ENCODE results near the gene AKR1D1. TPM values are rescaled to one million over a fixed set of nuclear protein-coding genes. Genes with fewer than 3 reads are reported as not detected.

AKR1D1 gene
- total and polyA plus RNA-seq, 2 experiments from 2014 or later, result 0.18 TPM; not detected in 1

DNA sequence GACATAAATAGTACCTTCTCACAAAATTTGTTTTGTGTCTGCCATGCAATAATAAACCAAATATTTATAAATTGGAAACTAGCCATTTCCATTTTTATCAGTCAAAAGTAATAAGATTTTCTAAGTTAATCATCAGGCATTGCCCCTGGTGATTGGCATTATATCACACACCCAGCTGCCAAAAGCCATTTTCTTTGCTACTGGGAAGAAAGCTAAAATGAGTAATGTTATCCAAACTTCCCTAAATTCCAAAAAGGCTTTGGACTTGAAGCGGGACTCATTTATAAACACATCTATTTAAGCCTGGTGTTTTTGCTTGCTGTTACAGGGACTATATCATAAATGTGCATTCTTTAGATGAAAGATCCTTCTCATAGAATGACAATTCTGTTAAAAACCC is 86.0 kb downstream of the AKR1D1 start:
- no peak for DNase-seq (ENCODE audit: low read depth in 1 of 2, low spot score in 1 of 2)
- no peaks in the 10 kb centered on the region for H3K27me3 ChIP-seq
- H3K36me3 ChIP-seq, result no peaks in the 10 kb centered on the region
- no peaks in the 10 kb centered on the region for H3K4me1 ChIP-seq (ENCODE audit: low read depth)
- no peak overlapping the region for H3K4me3 ChIP-seq
- no peaks in the 10 kb centered on the region for H3K9me3 ChIP-seq (ENCODE audit: low read depth)
- no peak overlapping the region for H3K27ac ChIP-seq
- TF ChIP-seq, protein P1, sequence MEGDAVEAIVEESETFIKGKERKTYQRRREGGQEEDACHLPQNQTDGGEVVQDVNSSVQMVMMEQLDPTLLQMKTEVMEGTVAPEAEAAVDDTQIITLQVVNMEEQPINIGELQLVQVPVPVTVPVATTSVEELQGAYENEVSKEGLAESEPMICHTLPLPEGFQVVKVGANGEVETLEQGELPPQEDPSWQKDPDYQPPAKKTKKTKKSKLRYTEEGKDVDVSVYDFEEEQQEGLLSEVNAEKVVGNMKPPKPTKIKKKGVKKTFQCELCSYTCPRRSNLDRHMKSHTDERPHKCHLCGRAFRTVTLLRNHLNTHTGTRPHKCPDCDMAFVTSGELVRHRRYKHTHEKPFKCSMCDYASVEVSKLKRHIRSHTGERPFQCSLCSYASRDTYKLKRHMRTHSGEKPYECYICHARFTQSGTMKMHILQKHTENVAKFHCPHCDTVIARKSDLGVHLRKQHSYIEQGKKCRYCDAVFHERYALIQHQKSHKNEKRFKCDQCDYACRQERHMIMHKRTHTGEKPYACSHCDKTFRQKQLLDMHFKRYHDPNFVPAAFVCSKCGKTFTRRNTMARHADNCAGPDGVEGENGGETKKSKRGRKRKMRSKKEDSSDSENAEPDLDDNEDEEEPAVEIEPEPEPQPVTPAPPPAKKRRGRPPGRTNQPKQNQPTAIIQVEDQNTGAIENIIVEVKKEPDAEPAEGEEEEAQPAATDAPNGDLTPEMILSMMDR (IDR thresholded peaks at IDR 0.05; ENCODE audit: low read depth, low read length), result no peak

DNA sequence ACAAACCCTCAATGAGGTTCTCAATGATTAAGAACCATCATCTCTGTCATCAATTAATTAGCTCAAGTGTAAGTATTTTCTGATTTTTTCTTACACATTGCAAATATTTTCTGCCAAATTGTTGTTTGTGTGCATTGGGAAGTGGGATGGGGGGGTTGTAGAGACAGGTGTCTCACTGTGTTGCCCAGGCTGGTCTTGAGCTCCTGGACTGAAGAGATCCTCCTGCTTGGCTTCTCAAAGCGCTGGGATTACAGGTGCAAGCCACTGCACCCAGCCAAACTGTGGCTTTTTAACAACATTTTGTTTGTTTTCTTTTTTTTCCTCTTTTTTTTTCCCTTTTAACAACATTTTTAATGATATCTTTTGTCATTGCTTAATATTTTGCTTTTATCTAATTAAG is 87.5 kb downstream of the AKR1D1 start:
- H3K4me3 ChIP-seq, result no peak overlapping the region
- DNase-seq (ENCODE audit: low read depth in 1 of 2, low spot score in 1 of 2), result no peak
- TF ChIP-seq, protein P1 (IDR thresholded peaks at IDR 0.05; ENCODE audit: low read depth, low read length), result no peak

DNA sequence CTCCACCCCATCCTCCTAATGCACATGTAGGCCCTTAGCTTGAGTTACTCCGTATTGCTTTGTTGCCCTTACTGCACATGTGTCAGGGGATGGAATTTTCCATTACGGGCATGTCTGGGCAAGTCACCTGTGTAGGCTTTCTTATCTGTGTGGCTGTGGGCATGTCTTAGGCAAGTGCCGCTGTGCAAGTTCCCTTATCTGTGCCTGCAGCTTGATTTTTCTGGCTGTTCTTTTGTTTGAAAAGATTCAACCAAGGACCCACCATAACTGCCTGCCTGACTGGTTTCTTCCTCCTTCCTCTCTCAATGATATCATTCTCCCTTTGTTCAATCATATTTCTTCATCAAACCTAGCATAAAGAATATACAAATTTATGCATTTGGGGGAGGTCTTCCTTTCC is 88.5 kb downstream of the AKR1D1 start:
- H3K27me3 ChIP-seq, result no peaks in the 10 kb centered on the region
- no peak overlapping the region for H3K4me3 ChIP-seq
- no peak overlapping the region for H3K27ac ChIP-seq
- TF ChIP-seq, protein P1 (IDR thresholded peaks at IDR 0.05; ENCODE audit: low read depth, low read length), result no peak
- H3K36me3 ChIP-seq, result no peaks in the 10 kb centered on the region
- DNase-seq (ENCODE audit: low read depth in 1 of 2, low spot score in 1 of 2), result no peak
- no peaks in the 10 kb centered on the region for H3K4me1 ChIP-seq (ENCODE audit: low read depth)
- no peaks in the 10 kb centered on the region for H3K9me3 ChIP-seq (ENCODE audit: low read depth)

More for the DNA sequence above, 87.5 kb downstream of the AKR1D1 start:
- H3K27ac ChIP-seq, result no peak overlapping the region
- no peaks in the 10 kb centered on the region for H3K4me1 ChIP-seq (ENCODE audit: low read depth)
- no peaks in the 10 kb centered on the region for H3K27me3 ChIP-seq
- no peaks in the 10 kb centered on the region for H3K9me3 ChIP-seq (ENCODE audit: low read depth)
- H3K36me3 ChIP-seq, result no peaks in the 10 kb centered on the region

DNA sequence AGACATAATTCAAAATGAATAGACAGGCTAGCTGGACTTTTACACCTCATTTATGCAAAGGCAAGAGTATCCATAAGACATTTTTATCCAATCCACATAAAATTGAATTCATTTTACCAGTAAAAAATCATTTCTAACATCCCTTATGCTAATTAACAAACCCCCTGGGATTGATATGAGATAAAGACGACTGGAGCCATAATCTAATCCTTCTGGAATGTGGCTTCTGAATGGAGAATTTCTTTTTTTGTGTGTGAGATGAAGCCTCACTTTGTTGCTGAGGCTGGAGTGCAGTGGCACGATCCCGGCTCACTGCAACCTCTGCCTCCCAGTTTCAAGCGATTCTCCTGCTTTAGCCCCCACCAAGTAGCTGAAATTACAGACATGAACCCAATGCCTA is 90.4 kb downstream of the AKR1D1 start:
- DNase-seq (ENCODE audit: low read depth in 1 of 2, low spot score in 1 of 2), result peak in 1 of 2 donors; percentile 27
- Histone ChIP-seq H3K4me1 (ENCODE audit: low read depth) (peaks cover 4% of the 10 kb centered on the region), H3K4me3 (no peak overlapping the region), H3K27me3 (no peaks in the 10 kb centered on the region), H3K36me3 (no peaks in the 10 kb centered on the region), H3K27ac (no peak overlapping the region), H3K9me3 (ENCODE audit: low read depth) (no peaks in the 10 kb centered on the region)
- TF ChIP-seq, protein P1 (IDR thresholded peaks at IDR 0.05; ENCODE audit: low read depth, low read length), result no peak

DNA sequence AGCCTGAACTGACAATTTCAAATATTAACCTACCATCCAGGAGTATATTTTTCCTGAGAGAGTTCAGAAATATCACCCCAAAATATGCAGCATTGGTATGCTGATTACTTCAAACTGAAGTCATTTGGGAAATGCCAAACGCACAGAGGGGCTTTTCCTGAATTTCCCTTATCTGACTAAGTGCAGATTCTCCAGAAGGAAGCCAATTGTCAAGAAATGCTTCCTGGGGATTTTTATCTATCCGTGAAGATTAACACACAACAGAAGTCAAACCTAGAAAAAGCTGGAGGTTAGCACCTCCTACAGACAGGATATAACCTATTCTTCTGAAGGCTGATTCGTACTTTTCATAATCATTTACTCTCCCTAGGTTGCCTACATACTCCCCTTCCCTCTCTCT is 91.0 kb downstream of the AKR1D1 start:
- TF ChIP-seq, protein P1 (IDR thresholded peaks at IDR 0.05; ENCODE audit: low read depth, low read length), result no peak
- Histone ChIP-seq H3K27me3 (no peaks in the 10 kb centered on the region), H3K9me3 (ENCODE audit: low read depth) (no peaks in the 10 kb centered on the region), H3K36me3 (no peaks in the 10 kb centered on the region), H3K4me3 (no peak overlapping the region), H3K27ac (no peak overlapping the region), H3K4me1 (ENCODE audit: low read depth) (peaks cover 4% of the 10 kb centered on the region)
- peak in 1 of 2 donors; percentile 27 for DNase-seq (ENCODE audit: low read depth in 1 of 2, low spot score in 1 of 2)

DNA sequence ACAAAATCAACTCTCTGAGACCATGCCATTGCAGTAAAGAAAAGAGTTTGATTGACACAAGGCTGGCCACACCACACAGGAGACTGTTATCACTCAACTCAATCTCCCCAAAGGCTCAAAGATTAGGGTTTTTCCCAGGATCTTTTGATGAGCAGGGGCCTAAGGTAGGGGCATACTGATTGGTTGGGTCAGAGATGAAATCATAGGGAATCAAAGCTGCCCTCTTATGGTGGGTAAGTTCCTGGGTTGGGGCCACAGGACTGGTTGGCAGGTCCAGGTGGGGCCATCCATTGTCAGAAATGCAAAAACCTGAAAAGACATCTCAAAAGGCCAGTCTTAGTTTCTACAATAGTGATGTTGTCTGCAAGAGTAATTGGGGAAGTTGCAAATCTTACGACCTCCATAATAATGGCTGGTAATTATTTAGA is 91.6 kb downstream of the AKR1D1 start:
- Histone ChIP-seq H3K36me3 (no peaks in the 10 kb centered on the region), H3K27ac (no peak overlapping the region), H3K9me3 (ENCODE audit: low read depth) (no peaks in the 10 kb centered on the region), H3K4me1 (ENCODE audit: low read depth) (peaks cover 4% of the 10 kb centered on the region), H3K4me3 (no peak overlapping the region), H3K27me3 (no peaks in the 10 kb centered on the region)
- DNase-seq (ENCODE audit: low read depth in 1 of 2, low spot score in 1 of 2), result no peak
- TF ChIP-seq, protein P1 (IDR thresholded peaks at IDR 0.05; ENCODE audit: low read depth, low read length), result no peak

All from cardiac muscle cell (in vitro differentiated cells and primary cell).